HepG2 (cell line): Measurements from ENCODE around the gene PTPN5. TPM values are rescaled to one million over a fixed set of nuclear protein-coding genes. Genes with fewer than 3 reads are reported as not detected.

ENCODE experiments used
- ATAC-seq: fragments of 200-7000 bp; cut with Tn5 transposase; 3 replicates; pipeline ENCODE4 v1.9.1; 2020; ENCODE audit warnings: mild to moderate bottlenecking, moderate library complexity
- BruUV-seq: library from RNA; stranded (reverse); fragments of 400-500 nt; replicated peaks from 2 replicates; lab custom pipeline; 2021; lab: Mats Ljungman, UMichigan
- CTCF ChIA-PET: fragments of 300-600 bp; formaldehyde crosslinking; extraction: SDS; loops from one replicate; lab custom pipeline; 2021; ENCODE audit warnings: low total read pairs, inconsistent platforms, low intra/inter-chr PET ratio; lab: Yijun Ruan, JAX
- POLR2A ChIA-PET: fragments of 350-600 bp; sonication (Branson Sonifier 250); formaldehyde crosslinking; loops from one replicate; lab custom pipeline; 2020; ENCODE audit warnings: antibody characterized with exemption, inconsistent platforms; lab: Yijun Ruan, JAX
- DNase-seq: peaks from one replicate; pipeline ENCODE4 v3.0.0-alpha.2; 2015; ENCODE audit warnings: low spot score
- FAIRE-seq: peaks from 3 replicates; lab custom pipeline; 2011; peaks lifted over from hg19 to GRCh38; lab: Jason Lieb, UNC
- H2AFZ ChIP-seq: one replicate; pipeline ENCODE4 v1.6.1; 2011; ENCODE audit warnings: low read length, inconsistent platforms
- H3K27ac ChIP-seq: fragments of 300-600 bp; 3 replicates; pipeline ENCODE4 v1.8.0; 2011; ENCODE audit warnings: mixed run types, mild to moderate bottlenecking, mixed read lengths, low read length, inconsistent platforms; ENCODE audit not compliant: insufficient read depth; ENCODE audit errors: extremely low read length
- H3K27me3 ChIP-seq, 2 experiments: fragments of 200-600 bp in 1 of 2; 2 replicates in 1 of 2; 3 replicates in 1 of 2; pipeline versions ENCODE4 v1.6.0 to v1.8.0; 2011; ENCODE audit warnings: low read length in 2 of 2, mild to moderate bottlenecking in 2 of 2, moderate library complexity in 2 of 2, inconsistent platforms in 1 of 2; ENCODE audit not compliant: insufficient read depth in 2 of 2, control insufficient read depth in 1 of 2
- H3K36me3 ChIP-seq, 2 experiments: fragments of 200-600 bp in 1 of 2; replicated peaks in 1 of 2; 2 replicates in 1 of 2; 3 replicates in 1 of 2; pipeline versions ENCODE4 v1.5.1 to v1.8.0; 2011; ENCODE audit warnings: low read length in 2 of 2, inconsistent platforms in 1 of 2; ENCODE audit not compliant: insufficient read depth in 2 of 2, control insufficient read depth in 1 of 2
- H3K4me1 ChIP-seq: 2 replicates; pipeline ENCODE4 v1.5.1; 2012; ENCODE audit warnings: low read length, inconsistent platforms; ENCODE audit not compliant: insufficient read depth
- H3K4me2 ChIP-seq: 2 replicates; pipeline ENCODE4 v1.6.0; 2011; ENCODE audit warnings: low read depth, low read length, inconsistent platforms
- H3K4me3 ChIP-seq, 3 experiments: fragments of 200-600 bp in 1 of 3; sonication (generic), shearing (Covaris generic) in 1 of 3; replicated peaks in 1 of 3; 2 replicates each; pipeline ENCODE4 v1.5.1; 2011 to 2016; ENCODE audit warnings: low read length in 3 of 3, inconsistent platforms in 2 of 3, low read depth in 2 of 3, mild to moderate bottlenecking in 2 of 3, control low read depth in 1 of 3, mixed read lengths in 1 of 3; ENCODE audit not compliant: insufficient read depth in 1 of 3
- H3K79me2 ChIP-seq: one replicate; pipeline ENCODE4 v1.6.1; 2011; ENCODE audit warnings: low read length, inconsistent platforms; ENCODE audit not compliant: insufficient read depth
- H3K9ac ChIP-seq: 2 replicates; pipeline ENCODE4 v1.6.0; 2011; ENCODE audit warnings: mild to moderate bottlenecking, low read depth, low read length, inconsistent platforms; ENCODE audit not compliant: insufficient read depth
- H3K9me3 ChIP-seq: 2 replicates; pipeline ENCODE4 v1.5.1; 2012; ENCODE audit warnings: mild to moderate bottlenecking, low read length
- H4K20me1 ChIP-seq: 2 replicates; pipeline ENCODE4 v1.6.0; 2011; ENCODE audit warnings: inconsistent platforms, mild to moderate bottlenecking, low read length, moderate library complexity; ENCODE audit not compliant: insufficient read depth
- ATAD3A ChIP-seq: sonication (generic); formaldehyde crosslinking; IDR thresholded peaks from 2 replicates; pipeline ENCODE4 v1.4.0; 2020; ENCODE audit warnings: missing genetic modification reagents
- KDM5B ChIP-seq: sonication (generic); formaldehyde crosslinking; IDR thresholded peaks from 2 replicates; pipeline ENCODE4 v1.4.0; 2020; ENCODE audit warnings: missing genetic modification reagents, mild to moderate bottlenecking, borderline replicate concordance
- POLR2G ChIP-seq: fragments of 200-400 bp; formaldehyde crosslinking; IDR thresholded peaks from 2 replicates; pipeline ENCODE4 v1.6.1; 2018; ENCODE audit warnings: mild to moderate bottlenecking, low read depth, low read length, moderate library complexity
- PRDM15 ChIP-seq: sonication (generic); formaldehyde crosslinking; IDR thresholded peaks from 2 replicates; pipeline ENCODE4 v1.4.0; 2020; ENCODE audit warnings: missing genetic modification reagents
- TCF12 ChIP-seq, 2 experiments: fragments of 450-650 bp in 1 of 2; sonication (generic) in 1 of 2; formaldehyde crosslinking in 1 of 2; IDR thresholded peaks; 2 replicates each; pipeline versions ENCODE4 v1.6.1 to v1.8.0; 2017 to 2022; ENCODE audit warnings: antibody characterized with exemption in 1 of 2, mild to moderate bottlenecking in 1 of 2, missing genetic modification reagents in 1 of 2, moderate library complexity in 1 of 2
- XBP1 ChIP-seq: sonication (generic); formaldehyde crosslinking; IDR thresholded peaks from 2 replicates; pipeline ENCODE4 v1.5.0; 2020; ENCODE audit warnings: missing genetic modification reagents
- ZNF230 ChIP-seq: sonication (generic); formaldehyde crosslinking; IDR thresholded peaks from 2 replicates; pipeline ENCODE4 v1.4.0; 2020; ENCODE audit warnings: mild to moderate bottlenecking, missing genetic modification reagents
- ZNF235 ChIP-seq: sonication (generic); formaldehyde crosslinking; IDR thresholded peaks from 2 replicates; pipeline ENCODE4 v1.8.1; 2023; ENCODE audit warnings: mild to moderate bottlenecking, missing genetic modification reagents, borderline replicate concordance
- ZNF256 ChIP-seq: sonication (generic); formaldehyde crosslinking; conservative IDR thresholded peaks from 2 replicates; pipeline ENCODE4 v1.4.0; 2020; ENCODE audit warnings: missing genetic modification reagents
- ZNF335 ChIP-seq: sonication (generic); formaldehyde crosslinking; IDR thresholded peaks from 2 replicates; pipeline ENCODE4 v1.4.0; 2020; ENCODE audit warnings: missing genetic modification reagents
- ZNF746 ChIP-seq: sonication (generic); formaldehyde crosslinking; IDR thresholded peaks from 2 replicates; pipeline ENCODE4 v1.8.0; 2022; ENCODE audit warnings: mild to moderate bottlenecking, missing genetic modification reagents
- ZNF878 ChIP-seq: sonication (generic); formaldehyde crosslinking; IDR thresholded peaks from 2 replicates; pipeline ENCODE4 v1.8.1; 2023; ENCODE audit warnings: mild to moderate bottlenecking, missing genetic modification reagents, moderate library complexity
- WGBS: methylation state at CpG from one replicate; pipeline ENCODE4 v1.1.6; 2017; ENCODE audit warnings: low lambda C conversion rate; 5-methylcytosine and 5-hydroxymethylcytosine counted together
- in situ Hi-C: cut with HindIII; loops from 2 replicates; pipeline ENCODE4 v1.10.0; 2017; ENCODE audit warnings: low pct_unique_long_range_greater_than_20kb; ENCODE audit not compliant: extremely low pct_ligation_motif_present
- intact Hi-C: fragments of 100-400 bp; cut with micrococcal nuclease; formaldehyde crosslinking; loops from one replicate; pipeline ENCODE4 v1.10.0; 2022; ENCODE audit not compliant: unreplicated experiment
- polyA plus RNA-seq, 8 experiments: library from polyadenylated mRNA; depleted of rRNA in 3 of 8; stranded (reverse) in 7 of 8; unstranded in 1 of 8; fragments of >200 nt; fragmentation: Illumina TruSeq in 4 of 8; extraction: Trizol in 4 of 8; gene quantifications; 2 replicates each; pipeline versions ENCODE4 v1.2.1 to v1.2.3, GENCODE V29; 2011 to 2016; ENCODE audit warnings: low read depth in 4 of 8, missing spikeins in 1 of 8, mixed read lengths in 1 of 8; ENCODE audit not compliant: insufficient read depth in 1 of 8
- total RNA-seq, 5 experiments: library from RNA; depleted of rRNA; stranded (reverse); fragments of >200 nt; fragmentation: Illumina TruSeq; extraction: Trizol; gene quantifications; 2 replicates each; pipeline ENCODE4 v1.2.3, GENCODE V29; 2016; ENCODE audit warnings: low read depth in 1 of 5
- TF ChIP-seq, protein P1 (sequence below): sonication (generic); formaldehyde crosslinking; IDR thresholded peaks from 2 replicates; pipeline ENCODE4 v1.5.0; 2020; ENCODE audit warnings: mild to moderate bottlenecking, missing genetic modification reagents
- TF ChIP-seq, protein P2 (sequence below): fragments of 450-650 bp; IDR thresholded peaks from 2 replicates; pipeline ENCODE4 v1.6.1; 2017

Gene PTPN5
- total and polyA plus RNA-seq, 2 of the 13 experiments (the other 11 are each of a cell fraction or from before 2014, with no cell fraction given) = not detected

DNA sequence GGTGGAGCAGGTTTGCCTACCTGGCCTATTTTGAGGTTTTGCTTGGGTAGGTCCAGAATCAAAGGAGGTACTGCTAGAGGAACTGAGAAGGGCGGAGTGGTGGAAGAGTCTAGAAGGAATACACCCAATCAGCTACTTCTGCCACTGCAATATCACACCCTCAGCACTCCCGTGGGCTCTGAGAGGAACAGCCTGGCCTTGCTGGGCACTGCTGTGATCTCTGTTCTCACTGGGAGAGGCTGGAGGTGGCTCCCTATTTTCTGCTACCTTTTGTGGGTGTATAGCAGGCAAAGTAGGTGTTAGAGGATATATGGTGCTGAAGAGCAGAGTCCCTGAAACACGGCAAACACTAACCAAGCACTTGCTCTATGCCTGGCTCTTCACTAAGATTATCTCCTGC lies 40.7 kb downstream of the PTPN5 start:
- no TSS peak for BruUV-seq
- in situ Hi-C loops = no loop called here
- FAIRE-seq = no peak

More for the DNA sequence above, 40.7 kb downstream of the PTPN5 start:
- Histone ChIP-seq H3K4me2 (no peak overlapping the region), H3K4me1 (peaks cover 12% of the 10 kb centered on the region), H3K9ac (no peak overlapping the region), H3K79me2 (no peaks in the 10 kb centered on the region), H3K4me3 (no peak overlapping the region), H3K27ac (no peak overlapping the region), H3K9me3 (no peaks in the 10 kb centered on the region), H2AFZ (no peak overlapping the region)
- POLR2A ChIA-PET = no interaction called here
- intact Hi-C loops = no loop called here
- CTCF ChIA-PET = no interaction called here
- DNase-seq (no peak), ATAC-seq (no peak)
- WGBS = 10% methylated on average over 3 of the region's 3 CpGs
- TF ChIP-seq TCF12 (IDR thresholded peaks at IDR 0.05) (no peak), TCF12 (CRISPR knock-in tag; IDR thresholded peaks at IDR 0.05) (no peak), ZNF878 (no peak), ZNF335 (no peak), XBP1 (CRISPR knock-in tag) (no peak), ZNF746 (CRISPR knock-in tag) (no peak), PRDM15 (CRISPR knock-in tag) (no peak), KDM5B (CRISPR knock-in tag) (no peak), POLR2G (no peak), ZNF256 (CRISPR knock-in tag) (no peak), ATAD3A (CRISPR knock-in tag) (no peak), ZNF235 (CRISPR knock-in tag) (no peak), ZNF230 (CRISPR knock-in tag) (no peak)
- TF ChIP-seq, protein P1, sequence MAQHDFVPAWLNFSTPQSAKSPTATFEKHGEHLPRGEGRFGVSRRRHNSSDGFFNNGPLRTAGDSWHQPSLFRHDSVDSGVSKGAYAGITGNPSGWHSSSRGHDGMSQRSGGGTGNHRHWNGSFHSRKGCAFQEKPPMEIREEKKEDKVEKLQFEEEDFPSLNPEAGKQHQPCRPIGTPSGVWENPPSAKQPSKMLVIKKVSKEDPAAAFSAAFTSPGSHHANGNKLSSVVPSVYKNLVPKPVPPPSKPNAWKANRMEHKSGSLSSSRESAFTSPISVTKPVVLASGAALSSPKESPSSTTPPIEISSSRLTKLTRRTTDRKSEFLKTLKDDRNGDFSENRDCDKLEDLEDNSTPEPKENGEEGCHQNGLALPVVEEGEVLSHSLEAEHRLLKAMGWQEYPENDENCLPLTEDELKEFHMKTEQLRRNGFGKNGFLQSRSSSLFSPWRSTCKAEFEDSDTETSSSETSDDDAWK (CRISPR knock-in tag) = no peak
- TF ChIP-seq, protein P2, sequence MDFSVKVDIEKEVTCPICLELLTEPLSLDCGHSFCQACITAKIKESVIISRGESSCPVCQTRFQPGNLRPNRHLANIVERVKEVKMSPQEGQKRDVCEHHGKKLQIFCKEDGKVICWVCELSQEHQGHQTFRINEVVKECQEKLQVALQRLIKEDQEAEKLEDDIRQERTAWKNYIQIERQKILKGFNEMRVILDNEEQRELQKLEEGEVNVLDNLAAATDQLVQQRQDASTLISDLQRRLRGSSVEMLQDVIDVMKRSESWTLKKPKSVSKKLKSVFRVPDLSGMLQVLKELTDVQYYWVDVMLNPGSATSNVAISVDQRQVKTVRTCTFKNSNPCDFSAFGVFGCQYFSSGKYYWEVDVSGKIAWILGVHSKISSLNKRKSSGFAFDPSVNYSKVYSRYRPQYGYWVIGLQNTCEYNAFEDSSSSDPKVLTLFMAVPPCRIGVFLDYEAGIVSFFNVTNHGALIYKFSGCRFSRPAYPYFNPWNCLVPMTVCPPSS = no peak
- TF ChIP-seq, all 625 proteins: peak for 0
- Histone ChIP-seq H4K20me1 (no peaks in the 10 kb centered on the region), H3K36me3 (no peaks in the 10 kb centered on the region), H3K27me3 (peaks cover 4 to 33% of the 10 kb centered on the region in 2 experiments; a peak in 4 of 5 replicates)
